Neural progenitor cell (in vitro differentiated cells): ENCODE measurements around the gene GPR31.

Source experiments
- EZH2 ChIP-seq: fragments of 200-600 bp; sonication (generic); IDR thresholded peaks from 2 replicates; pipeline ENCODE4 v1.6.1; 2017; ENCODE audit warnings: antibody characterized with exemption, mild to moderate bottlenecking, moderate library complexity
- EZH2phosphoT487 ChIP-seq: fragments of 200-600 bp; sonication (generic); IDR thresholded peaks from 2 replicates; pipeline ENCODE4 v1.6.1; 2017; ENCODE audit warnings: antibody characterized with exemption
- TF ChIP-seq, protein P1 (sequence below): fragments of 200-600 bp; sonication (generic); IDR thresholded peaks from 2 replicates; pipeline ENCODE4 v1.5.1; 2017; ENCODE audit warnings: antibody characterized with exemption, mild to moderate bottlenecking

DNA sequence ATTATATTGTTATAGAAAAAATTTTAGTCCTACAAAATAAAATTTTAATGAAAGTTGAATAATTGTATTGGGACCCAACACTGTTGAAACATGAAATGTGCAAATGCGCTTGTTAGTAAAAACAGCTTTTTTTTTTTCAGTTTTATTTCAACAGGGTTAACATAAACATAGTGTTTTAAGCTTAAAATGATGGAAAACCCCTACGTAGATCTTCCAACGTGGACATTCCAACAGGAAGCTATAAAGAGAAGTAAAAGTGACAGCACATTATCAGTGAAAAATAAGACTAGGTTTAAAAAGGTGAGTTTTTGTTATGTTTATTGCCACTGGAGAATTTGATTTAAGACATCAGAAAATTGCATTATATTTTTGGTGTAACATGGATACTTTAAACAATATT lies 6.5 kb upstream of the GPR31 start:
- TF ChIP-seq, protein P1, sequence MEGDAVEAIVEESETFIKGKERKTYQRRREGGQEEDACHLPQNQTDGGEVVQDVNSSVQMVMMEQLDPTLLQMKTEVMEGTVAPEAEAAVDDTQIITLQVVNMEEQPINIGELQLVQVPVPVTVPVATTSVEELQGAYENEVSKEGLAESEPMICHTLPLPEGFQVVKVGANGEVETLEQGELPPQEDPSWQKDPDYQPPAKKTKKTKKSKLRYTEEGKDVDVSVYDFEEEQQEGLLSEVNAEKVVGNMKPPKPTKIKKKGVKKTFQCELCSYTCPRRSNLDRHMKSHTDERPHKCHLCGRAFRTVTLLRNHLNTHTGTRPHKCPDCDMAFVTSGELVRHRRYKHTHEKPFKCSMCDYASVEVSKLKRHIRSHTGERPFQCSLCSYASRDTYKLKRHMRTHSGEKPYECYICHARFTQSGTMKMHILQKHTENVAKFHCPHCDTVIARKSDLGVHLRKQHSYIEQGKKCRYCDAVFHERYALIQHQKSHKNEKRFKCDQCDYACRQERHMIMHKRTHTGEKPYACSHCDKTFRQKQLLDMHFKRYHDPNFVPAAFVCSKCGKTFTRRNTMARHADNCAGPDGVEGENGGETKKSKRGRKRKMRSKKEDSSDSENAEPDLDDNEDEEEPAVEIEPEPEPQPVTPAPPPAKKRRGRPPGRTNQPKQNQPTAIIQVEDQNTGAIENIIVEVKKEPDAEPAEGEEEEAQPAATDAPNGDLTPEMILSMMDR = no peak
- no peak for TF ChIP-seq EZH2
- no peak for TF ChIP-seq EZH2phosphoT487
